ENCODE results near the gene TMEM150B.
A peak's percentile ranks its signal among the peaks of the same experiment; 100 is the strongest.

TMEM150B gene, protein sequence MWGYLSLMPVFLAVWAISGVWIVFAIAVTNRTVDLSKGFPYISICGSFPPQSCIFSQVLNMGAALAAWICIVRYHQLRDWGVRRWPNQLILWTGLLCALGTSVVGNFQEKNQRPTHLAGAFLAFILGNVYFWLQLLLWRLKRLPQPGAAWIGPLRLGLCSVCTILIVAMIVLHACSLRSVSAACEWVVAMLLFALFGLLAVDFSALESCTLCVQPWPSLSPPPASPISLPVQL

DNA sequence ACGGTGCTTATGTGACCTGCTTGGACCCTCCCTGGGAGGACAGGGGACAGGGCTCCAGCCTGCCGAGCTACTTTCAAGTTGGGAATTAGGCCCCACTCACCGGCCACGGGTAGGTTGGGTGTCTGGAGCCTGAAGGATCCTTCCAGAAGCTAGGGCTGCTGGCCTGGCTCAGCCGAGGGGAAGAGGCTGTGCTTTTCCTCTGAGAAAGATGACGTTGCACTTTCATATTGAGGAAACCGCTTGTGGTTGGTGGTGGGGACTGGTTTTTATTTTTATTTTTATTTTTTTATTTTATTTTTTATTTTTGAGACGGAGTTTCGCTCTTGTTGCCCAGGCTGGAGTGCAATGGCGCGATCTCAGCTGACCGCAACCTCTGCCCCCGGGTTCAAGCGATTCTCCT lies at the start of gene TMEM150B:
Gene TMEM150B, minus strand, starts transcription at position 170 of the 400 bp plus-strand sequence. CDS start 4,305 bp downstream, outside the sequence.
- DNase-seq (ENCODE audit: low read depth), result no peak

DNA sequence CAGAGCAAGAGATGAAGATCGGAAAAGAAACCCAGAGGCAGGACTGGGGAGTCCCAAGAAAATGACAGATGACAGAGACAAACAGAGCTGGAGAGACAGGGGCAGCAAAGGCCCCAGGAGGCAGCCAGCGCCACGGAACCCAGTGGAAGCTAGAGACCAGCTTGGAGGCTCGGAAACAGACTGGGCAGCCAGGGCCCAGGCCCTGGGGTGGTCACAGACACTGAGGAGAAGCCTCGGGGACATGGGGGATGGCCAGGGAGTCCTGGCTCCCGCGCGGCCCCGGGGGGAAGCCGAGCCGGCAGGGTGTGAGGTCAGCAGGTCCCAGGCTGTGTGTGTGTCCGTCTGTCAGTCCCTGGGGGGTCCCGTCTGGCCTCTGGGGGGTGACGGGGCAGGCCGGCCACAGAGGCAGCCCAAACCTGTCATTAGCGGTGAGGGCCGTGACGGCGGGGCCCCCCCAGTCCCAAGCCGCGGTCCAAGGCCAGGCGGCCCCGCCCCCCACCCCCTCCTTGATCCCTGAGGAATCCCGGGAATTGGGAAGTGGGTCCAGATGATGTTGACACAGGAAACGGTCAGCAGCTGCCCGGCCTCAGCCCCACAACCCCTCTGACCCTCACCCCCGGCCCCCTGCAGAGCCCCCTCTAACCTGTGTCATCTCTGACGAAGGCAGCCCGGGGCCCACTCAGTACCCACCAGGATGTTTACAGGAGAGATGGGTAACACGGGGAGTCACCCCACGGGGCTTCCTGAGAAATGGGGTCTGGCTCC lies 49.0 kb upstream of the TMEM150B start:
- DNase-seq (ENCODE audit: low read depth), result no peak

DNA sequence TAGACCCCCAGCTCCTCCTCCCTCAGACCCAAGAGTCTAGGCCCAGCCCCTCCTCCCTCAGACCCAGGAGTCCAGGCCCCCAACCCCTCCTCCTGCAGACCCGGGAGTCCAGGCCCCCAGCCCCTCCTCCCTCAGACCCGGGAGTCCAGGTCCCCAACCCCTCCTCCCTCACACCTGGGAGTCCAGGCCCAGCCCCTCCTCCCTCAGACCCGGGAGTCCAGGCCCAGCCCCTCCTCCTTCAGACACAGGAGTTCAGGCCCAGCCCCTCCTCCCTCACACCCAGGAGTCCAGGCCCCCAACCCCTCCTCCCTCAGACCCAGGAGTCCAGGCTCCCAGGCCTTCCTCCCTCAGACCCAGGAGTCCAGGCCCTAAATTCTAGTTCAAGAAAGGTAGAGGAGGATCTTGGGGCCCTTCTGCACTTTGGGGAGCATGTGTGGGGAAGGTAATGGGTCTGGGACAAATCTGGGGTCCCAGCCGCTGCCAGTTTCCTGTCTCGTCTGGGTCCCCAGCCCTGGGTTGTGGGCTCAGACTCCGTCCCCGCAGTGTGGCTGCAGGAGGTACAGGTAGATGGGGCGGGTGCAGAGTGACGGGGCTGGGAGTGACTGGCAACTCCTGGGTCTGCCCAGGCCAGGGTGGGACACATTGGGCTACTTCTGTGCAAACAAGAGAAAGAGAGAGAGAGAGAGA lies 48.3 kb upstream of the TMEM150B start:
- no peak for DNase-seq (ENCODE audit: low read depth)

DNA sequence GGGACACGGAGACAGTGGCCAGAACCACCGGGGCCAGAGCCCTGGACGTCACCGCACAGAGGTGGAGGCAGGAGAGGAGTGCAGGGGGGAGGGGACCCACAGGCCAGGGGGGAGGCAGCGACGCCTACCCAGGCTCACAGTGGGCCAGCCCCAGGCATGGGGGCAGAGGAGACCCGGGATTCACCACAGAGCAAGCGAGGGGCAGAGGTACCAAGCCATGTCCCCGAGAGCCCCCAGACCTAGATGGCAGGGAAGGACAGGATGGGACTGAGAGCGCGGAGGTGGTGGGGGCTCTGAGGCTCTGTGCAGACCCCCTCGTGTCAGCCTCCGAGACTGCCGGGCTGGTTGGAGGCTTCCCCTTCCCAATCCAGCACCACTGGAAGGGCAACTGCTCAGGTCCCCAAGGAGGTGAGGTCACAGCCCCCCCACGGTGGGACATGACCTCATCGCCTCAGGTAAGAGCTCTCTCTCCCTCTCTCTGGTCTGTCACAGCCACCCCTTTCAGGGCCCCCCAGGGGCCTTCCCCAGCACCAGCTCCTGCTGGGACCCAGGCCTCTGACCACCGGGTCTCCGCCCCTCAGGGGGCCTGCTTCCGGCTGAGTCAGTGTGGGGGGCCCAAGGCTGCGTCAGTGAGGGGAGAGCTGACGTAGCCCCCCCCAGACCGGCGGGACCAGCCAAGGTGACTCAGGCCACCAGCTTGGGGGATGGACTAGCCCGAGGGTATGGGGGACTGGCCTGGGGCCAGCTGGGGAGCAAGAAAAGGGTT lies 47.4 kb upstream of the TMEM150B start:
- no peak for DNase-seq (ENCODE audit: low read depth)

DNA sequence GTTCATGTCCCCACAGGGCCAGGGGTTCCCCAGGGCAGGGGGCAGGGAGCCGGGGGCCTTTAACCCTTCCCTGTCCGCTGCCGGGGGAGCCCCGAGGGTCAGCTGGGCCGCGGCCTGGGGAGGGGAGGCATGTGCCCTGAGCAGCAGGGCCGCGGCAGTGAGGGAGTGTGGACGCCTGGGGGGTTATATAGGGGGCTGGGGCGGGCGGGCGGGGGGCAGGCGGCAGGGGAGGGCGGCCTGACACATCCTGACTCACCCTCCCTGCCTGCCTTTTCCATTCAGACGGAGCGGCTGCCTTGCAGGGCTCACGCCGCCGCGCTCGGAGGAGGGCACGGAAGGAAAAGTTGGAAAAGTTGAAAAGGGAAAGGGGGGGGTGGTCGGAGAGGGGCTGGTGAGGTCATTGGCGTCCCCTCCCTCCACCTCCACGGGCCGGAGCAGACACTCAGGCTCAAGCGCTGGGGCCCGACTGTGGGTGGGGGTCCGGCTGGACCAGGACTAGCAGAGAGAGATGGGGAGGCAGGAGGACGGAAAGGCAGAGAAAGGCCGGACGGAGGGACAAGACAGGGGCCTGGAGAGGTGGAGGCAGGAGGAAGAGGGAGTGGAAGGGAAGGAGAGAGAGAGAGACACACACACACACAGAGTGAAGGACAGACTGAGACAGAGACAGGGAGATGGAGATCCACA lies 45.3 kb upstream of the TMEM150B start, which contains the start of gene IL11:
Gene IL11, minus strand, starts transcription at position 159 of the 684 bp plus-strand sequence. Its CDS starts 153 bp downstream, at position 6.
- DNase-seq (ENCODE audit: low read depth), result no peak

DNA sequence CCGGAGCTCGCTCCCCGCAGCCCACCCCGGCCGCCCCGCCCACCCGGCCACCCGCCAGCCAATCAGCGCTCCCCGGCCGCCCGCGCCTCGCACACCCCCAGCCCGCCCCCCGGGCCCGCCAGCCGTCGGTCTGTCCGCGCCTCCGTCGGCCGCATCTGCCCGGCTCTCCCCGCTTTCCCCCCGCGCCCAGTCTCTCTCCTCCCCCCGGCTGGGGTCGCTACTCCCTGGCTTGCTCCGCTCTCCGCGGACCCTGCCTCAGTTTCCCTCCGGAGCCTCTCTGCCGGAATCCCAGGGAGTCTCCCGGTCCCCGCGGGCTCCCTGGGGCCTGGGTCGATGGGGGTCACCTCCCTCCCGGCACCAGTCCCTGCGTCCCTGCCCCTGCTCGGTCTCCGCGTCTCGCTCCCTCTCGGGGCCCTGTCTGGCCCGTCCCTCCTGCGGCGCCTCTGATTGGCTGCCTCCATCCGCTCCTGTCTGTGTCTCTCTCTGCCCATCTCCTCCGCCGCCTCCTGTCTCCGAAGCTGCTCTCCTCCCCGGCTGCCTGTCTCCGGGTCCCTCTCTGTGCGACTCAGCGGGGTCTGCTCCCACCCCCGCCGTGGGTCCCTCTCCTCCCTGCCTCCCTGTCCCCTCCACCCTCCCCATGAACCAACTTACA lies 44.6 kb upstream of the TMEM150B start:
- peak; percentile 27 for DNase-seq (ENCODE audit: low read depth)

DNA sequence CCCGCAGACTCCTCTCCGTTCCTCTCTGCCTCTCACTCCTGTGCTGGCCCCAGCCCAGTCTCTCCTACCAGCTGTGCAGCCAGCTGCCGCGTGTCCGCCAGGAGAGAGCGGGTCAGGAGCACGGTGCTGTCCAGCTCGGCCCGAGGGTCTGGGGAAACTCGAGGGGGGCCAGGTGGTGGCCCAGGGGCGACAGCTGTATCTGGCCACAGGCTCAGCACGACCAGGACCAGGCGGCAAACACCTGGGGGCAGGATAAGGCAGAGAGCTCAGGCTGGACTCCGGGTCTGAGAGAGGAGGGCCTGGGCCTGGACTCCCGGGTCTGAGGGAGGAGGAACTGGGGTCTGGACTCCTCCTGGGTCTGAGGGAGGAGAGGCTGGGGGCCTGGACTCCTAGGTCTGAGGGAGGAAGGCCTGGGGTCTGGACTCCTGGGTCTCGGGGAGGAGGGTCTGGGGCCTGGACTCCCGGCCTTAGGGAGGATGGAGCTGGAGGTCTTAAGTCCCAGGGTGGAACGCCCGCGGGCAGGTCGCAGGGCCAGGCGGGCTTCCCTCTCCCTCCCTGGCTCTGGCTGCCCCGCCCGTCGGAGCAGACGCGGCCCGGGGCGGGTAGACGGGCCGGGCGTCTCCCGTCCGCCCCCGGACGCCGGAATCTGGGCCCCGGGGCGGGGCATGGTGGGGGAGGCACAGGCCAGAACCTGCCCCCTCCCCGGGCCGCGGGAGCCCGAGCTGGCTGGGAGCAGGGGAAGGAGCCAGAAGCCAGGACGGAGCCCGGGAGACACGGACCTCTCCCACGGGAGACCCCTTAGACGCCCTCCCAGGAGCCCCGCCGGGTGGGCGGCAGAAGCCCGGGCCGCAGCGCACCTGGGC lies 43.8 kb upstream of the TMEM150B start:
- DNase-seq (ENCODE audit: low read depth), result no peak

DNA sequence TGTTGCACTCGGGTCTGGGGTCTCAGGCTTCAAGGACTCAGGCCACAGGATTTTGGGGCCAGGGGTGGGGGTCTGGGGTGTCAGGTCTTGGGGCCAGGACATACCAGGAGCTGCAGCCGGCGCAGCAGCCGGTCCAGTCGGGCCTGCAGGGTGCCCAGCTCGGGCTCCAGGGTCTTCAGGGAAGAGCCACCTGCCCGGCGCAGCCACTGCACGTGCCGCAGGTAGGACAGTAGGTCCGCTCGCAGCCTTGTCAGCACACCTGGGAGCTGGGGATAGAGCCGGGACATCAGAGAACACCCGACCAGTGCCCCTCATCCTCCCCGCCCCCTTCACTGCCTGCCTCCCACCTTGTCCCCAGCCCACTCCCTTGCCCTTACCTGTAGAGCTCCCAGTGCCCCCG lies 43.0 kb upstream of the TMEM150B start:
- DNase-seq (ENCODE audit: low read depth), result no peak

DNA sequence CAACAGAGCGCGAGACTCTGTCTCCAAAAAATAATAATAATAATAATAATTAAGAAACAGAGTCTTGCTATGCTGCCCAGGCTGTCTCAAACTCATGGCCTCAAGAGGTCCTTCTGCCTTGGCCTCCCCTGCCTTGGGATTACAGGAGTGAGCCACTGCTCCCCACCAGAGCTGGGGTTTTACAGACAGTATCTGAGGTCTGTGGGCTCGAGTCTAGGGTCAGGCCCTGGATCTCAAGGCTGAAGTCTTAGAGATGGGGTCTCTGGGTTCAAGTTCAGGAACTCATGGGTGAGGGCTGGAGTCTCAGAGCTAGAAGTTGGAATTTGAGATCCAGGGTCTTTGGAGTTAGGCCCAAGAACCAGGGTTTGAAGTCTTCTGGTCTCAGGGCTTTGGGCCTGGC lies 41.6 kb upstream of the TMEM150B start:
- no peak for DNase-seq (ENCODE audit: low read depth)

DNA sequence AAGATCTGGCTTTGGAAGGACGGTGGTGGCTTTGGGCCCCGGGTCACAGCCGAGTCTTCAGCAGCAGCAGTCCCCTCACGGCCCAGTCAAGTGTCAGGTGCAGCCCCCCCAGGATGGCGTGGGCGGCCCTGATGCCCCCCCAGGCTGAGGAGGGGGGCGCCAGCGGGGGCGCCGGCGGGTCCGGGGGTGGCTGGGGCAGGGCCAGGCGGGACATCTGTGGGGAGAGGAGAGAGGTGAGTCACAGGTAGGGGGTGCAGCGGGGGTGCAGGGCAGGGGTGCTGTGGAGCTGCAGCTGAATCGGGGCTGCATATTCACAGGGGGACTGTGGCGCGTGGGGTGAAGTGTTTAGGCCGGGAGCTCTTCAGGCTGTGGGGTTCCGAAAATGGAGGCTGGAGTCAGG lies 40.8 kb upstream of the TMEM150B start:
- DNase-seq (ENCODE audit: low read depth), result no peak

DNA sequence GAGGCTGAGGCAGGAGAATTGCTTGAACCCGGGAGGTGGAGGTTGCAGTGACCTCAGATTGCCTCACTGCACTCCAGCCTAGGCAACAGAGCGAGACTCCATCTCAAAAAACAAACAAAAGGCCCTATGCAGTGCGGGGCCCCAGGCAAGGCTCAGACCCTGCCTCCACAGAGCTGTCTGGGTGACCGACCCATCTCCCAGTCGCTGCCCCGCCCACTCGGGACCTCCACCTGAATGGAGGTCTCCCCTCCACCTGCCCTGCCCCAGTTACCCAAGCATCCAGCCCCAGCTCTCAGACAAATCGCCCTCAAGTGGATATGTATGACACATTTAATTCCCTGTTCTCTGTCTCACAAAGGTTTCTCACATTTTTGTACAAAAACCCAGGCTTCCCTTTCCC lies 40.1 kb upstream of the TMEM150B start:
- DNase-seq (ENCODE audit: low read depth), result no peak

DNA sequence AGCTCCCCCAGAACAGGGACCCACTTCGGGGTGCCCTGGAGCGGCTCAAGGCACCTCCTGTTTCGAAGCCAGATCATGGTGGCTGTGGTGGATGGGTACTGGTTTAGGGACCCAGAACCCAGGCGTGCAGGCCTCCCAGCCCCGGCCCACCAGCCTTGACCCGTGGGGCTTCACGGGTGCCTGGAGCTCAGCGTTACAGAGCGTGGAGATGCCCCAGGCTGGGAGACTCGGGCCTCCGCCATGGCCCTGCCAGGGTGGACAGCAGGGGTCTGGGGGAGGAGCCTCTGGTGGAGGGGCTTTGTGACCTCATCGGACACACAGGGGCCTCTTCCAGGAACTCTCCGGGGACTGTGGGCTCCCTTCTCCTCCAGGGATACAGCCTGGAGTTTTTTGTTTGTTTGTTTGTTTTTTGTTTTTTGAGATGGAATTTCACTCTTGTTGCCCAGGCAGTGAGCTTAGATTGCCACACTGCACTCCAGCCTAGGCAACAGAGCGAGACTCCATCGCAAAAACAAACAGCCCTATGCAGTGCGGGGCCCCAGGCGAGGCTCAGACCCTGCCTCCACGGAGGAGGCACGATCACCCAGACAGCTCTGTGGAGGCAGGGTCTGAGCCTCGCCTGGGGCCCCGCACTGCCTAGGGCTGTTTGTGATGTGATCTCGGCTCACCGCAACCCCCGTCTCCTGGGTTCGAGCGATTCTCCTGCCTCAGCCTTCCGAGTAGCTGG lies 38.0 kb upstream of the TMEM150B start, which contains the start of gene GARIN5B:
Gene GARIN5B, minus strand, starts transcription at position 271 of the 727 bp plus-strand sequence. Its CDS starts 194 bp downstream, at position 77.
- no peak for DNase-seq (ENCODE audit: low read depth)

DNA sequence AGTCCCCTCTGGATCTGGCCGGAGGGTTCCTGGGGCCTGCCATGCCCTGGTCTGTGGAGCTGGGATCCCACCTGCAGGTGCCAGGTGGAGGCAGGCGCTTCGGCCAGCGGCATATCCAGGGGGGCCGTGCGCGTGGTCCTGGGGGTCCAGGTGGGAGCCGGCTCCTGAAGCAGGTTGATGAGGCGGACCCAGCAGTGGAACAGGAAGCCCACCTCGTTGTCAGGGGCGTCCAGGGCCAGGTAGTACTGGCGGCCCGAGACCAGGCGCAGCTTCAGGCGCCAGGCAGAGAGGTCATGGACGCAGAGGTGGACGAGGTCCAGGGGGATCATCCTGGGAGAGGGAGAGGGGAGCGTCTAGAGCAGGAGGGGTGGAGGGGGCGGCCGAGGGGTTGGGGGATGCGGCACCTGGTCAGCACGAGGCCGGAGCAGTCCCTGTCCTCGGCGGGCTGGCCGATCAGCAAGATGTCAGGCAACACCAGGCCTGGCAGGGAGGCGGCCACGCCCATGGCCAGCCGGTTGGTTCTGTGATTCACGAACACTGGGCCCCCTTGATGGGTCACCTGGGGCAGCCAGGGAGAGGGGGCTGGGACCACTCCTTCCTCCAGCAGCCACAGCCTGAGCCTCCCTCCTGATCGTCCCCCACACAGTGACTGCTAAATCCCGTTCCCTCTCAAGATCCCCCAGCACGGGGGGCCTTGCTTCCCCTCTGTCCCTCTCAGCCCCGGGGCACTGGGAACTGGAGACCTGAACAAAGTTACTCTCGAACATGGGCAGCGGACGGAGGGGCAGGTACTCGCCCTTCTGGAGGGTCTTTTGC lies 37.2 kb upstream of the TMEM150B start:
- DNase-seq (ENCODE audit: low read depth), result no peak

DNA sequence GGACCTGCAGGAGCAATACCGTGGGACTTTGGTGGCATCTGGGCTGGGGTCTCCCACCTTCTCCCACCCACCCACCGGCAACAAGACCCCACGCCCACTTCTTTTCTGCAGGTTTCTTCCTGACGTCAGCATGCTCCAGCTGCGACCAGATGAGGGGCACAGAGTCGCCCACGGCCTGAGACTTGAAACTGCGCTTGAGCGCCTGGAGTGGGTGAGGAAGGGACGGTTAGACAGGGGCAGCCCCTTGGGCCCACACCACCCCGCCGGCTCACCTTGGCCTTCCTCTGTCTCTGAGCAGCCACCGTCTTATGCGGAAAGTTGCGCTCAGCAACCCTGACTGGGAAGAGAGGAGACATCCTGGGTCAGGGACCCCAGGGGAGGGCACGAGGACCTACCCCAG lies 35.8 kb upstream of the TMEM150B start:
- DNase-seq (ENCODE audit: low read depth), result no peak

DNA sequence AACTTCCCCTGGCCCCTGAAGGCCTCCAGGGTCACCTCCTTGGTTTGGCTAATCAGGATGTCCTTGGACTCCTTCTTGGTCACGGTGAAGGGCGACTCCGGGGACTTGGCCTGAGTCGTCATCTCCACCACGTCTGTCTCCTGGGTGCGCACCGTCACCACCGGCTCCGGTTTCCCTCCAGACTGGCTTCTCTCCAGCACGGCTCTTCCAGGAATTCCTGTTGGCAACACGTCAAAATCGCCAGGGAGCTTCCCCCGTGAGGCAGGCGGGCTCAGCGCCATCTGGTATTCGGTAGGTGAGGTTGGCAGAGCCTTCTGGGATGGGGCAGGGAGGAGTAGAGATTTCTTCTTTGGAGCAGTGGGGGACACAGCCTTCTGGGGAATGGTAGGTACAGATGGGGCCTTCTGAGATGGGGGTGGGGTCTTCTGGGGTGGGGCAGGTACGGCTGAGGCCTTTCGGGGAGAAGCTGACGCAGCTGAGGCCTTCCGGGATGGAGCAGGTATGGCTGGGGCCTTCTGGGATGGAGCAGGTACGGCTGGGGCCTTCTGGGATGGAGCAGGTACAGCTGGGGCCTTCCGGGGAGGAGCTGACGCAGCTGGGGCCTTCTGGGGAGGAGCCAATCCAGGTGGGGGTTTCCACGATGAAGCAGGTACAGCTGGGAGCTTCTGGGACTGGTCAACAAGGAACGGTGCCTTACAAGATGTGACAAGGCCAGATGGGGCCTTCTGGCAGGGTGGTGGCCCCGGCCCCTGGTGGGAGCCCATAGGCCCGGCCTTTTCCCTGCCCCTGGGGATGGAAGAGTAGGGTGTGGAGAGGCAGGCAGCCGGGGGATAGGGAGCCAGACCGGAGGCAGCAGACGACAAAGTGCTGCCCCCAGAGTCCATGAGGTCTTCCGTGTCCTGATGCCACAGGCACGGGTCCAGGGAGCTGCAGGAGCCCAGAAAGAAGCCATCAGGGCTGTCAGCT lies 34.1 kb upstream of the TMEM150B start:
- DNase-seq (ENCODE audit: low read depth), result no peak

DNA sequence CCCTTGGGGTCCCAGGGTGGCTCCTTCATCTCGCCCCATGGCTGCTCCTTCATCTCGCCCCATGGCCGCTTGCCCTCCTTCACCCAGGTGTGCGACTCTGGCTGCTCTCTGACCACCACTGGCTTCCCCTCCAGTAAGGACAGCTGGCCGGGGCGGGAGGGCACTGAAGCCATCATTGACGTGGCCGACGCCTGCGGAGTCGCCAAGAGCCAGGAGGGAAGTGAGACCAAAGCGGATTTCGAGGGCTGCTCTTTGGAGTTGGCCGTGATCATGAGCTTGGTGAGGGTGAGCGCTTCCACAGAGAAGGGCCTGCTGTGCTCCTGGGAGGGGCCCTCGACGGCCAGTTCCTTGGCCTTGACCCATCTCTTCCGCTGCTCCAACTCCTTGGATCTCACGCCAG lies 33.4 kb upstream of the TMEM150B start:
- no peak for DNase-seq (ENCODE audit: low read depth)

DNA sequence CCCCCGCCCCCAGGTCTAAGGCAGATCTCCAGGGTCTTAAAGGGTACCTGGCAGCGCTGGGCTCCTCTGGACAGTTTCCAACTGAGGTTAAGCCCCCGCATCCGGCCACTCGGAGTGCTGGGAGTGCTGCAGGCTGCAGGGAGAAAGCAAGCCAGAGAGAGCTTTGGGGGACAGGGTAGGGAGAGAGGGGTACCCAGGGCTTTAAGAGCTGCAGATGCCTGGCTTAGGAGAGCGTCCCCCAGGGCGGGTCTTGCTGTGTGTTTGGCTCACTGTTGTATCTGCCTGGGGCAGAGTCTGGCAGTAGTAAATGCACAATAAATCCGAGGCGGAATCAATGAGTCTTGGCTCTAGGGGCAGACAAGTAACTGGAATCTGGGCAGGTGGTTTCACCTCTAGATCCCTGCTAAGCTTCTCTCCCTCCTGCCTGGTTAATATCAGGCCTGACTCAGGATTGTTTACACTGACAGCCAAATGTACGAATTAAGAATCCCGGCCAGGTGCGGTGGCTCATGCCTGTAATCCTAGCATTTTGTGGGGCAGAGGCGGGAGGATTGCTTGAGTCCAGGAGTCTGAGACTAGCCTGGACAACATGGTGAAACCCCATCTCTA lies 30.2 kb upstream of the TMEM150B start:
- no peak for DNase-seq (ENCODE audit: low read depth)

Measured in fibroblast of gingiva (primary cell).